BJ (cell line): ENCODE data around the gene CUBN. TPM values are rescaled to one million over a fixed set of nuclear protein-coding genes. Genes with fewer than 3 reads are reported as not detected.
"Not testable (repeated sequence)": the region's sequence is repeated elsewhere in the genome, so short reads cannot be mapped to it uniquely, and the experiment has no call there.

ENCODE experiments used
- CTCF ChIA-PET: fragments of 350-600 bp; formaldehyde crosslinking; extraction: SDS; loops from one replicate; lab custom pipeline; 2021; ENCODE audit warnings: antibody characterized with exemption, inconsistent platforms; lab: Yijun Ruan, JAX
- POLR2A ChIA-PET: fragments of 300-600 bp; sonication (Branson Sonifier 250); formaldehyde crosslinking; extraction: SDS; loops from one replicate; lab custom pipeline; 2021; ENCODE audit warnings: antibody characterized with exemption; lab: Charles Lee
- DNase-seq: peaks from one replicate; pipeline ENCODE4 v3.0.0-alpha.2; 2011; ENCODE audit warnings: low read depth
- H3K27me3 ChIP-seq: 2 replicates; pipeline ENCODE4 v1.6.0; 2011; ENCODE audit warnings: low read length; ENCODE audit not compliant: control insufficient read depth, insufficient read depth
- H3K36me3 ChIP-seq: 2 replicates; pipeline ENCODE4 v1.5.1; 2011; ENCODE audit warnings: low read length; ENCODE audit not compliant: control insufficient read depth, insufficient read depth
- H3K4me3 ChIP-seq: 2 replicates; pipeline ENCODE4 v1.5.1; 2011; ENCODE audit warnings: low read depth, mild to moderate bottlenecking, control low read depth, low read length
- polyA plus RNA-seq: library from polyadenylated mRNA; depleted of rRNA; stranded (reverse); fragments of >200 nt; gene quantifications from 2 replicates; pipeline ENCODE4 v1.2.3, GENCODE V29; 2011
- TF ChIP-seq, protein P1 (sequence below): IDR thresholded peaks from 2 replicates; pipeline ENCODE4 v1.5.1; 2011; ENCODE audit warnings: low read depth, mild to moderate bottlenecking, control low read depth, inconsistent platforms, low read length, moderate library complexity; ENCODE audit not compliant: insufficient read depth

The CUBN gene
- polyA plus RNA-seq, 1 experiment = 0.39 TPM

DNA sequence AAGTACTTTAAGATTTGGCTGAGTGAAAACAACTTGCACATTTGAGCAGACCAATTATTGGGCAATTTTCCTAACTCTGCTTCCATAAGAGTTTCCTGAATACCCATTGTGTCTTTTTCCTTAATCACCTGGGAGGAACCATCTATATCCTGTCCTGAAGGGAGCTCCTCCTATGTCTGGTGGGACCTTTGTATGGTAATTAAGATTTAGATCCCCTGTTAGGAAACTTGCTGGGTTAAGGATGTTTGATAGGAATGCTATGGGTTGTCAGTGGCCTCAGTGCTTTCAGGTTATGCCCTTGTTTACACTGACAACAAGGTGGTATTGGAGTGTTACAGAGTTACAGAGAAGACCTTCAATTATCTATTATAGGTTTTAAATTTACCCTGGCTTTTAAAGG is 116.9 kb downstream of the CUBN start:
- DNase-seq, CTCF ChIA-PET: not testable (repeated sequence)

DNA sequence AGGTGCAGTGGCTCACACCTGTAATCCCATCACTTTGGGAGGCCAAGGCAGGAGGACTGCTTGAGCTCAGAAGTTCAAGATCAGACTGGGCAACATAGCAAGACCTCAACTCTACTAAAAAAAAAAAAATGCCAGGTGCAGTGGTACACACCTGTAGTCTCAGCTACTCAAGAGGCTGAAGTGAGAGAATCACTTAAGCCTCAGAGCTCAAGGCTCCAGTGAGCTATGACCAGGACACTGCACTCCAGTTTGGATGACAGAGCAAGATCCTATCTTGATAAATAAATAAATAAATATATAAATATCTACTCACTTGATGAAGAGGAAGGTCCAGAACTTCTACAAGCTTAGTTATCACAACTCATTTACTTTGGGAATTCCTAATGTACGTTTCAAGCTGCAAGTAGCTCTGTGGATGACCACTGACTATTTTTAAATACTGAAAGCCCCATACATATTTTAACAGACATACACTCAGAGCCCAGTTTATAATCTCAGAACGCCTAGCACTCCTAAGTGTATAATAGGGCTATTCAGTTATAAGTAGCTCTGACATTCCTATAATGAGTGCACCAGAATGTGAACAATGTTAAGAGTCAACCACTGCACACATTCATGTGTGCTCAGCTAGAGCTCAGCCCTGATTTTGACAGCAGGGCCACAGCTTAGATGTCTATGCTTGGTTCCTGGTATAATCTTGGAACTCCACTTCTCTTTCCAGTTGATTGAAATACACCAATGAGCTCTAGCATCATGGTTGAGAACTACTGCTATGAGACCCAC is 119.1 kb downstream of the CUBN start:
- no peak for DNase-seq
- POLR2A ChIA-PET = no interaction called here
- H3K36me3 ChIP-seq = no peaks in the 10 kb centered on the region
- TF ChIP-seq, protein P1, sequence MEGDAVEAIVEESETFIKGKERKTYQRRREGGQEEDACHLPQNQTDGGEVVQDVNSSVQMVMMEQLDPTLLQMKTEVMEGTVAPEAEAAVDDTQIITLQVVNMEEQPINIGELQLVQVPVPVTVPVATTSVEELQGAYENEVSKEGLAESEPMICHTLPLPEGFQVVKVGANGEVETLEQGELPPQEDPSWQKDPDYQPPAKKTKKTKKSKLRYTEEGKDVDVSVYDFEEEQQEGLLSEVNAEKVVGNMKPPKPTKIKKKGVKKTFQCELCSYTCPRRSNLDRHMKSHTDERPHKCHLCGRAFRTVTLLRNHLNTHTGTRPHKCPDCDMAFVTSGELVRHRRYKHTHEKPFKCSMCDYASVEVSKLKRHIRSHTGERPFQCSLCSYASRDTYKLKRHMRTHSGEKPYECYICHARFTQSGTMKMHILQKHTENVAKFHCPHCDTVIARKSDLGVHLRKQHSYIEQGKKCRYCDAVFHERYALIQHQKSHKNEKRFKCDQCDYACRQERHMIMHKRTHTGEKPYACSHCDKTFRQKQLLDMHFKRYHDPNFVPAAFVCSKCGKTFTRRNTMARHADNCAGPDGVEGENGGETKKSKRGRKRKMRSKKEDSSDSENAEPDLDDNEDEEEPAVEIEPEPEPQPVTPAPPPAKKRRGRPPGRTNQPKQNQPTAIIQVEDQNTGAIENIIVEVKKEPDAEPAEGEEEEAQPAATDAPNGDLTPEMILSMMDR = no peak
- CTCF ChIA-PET = interaction anchor here (0.5 to 0.8 kb wide), 3 partner anchors 21 to 431 kb away, joined by 3 to 4 read pairs (median 3); no protein-coding TSS in a partner anchor
- H3K4me3 ChIP-seq = no peak overlapping the region
- H3K27me3 ChIP-seq = no peaks in the 10 kb centered on the region

More for the DNA sequence above, 116.9 kb downstream of the CUBN start:
- H3K4me3 ChIP-seq, H3K27me3 ChIP-seq, H3K36me3 ChIP-seq, POLR2A ChIA-PET: not testable (repeated sequence)

DNA sequence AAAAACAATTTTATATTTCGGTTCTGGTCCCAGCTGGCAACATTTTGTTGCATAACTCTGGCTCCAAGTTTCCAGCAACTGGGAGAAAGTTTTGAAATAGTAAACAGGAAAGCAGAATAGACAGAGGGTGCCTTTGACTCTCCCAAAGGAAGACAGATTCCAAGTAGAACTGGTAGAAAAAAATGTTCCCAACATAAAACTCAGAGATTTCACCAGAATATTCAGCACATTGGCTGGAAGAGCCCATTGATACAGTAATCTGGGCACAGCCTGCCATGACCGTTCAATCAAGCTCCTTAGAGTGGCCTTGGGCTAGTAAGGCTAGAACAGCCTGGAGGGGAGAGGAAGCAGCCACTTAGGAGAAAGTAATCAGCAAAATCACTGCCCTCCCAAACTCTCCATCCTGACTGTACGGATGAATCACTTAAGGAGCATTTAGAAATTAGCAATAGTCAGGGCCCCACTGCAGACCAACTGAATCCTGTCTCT is 120.4 kb downstream of the CUBN start:
- POLR2A ChIA-PET = no interaction called here
- DNase-seq = no peak
- TF ChIP-seq, protein P1 = no peak
- H3K4me3 ChIP-seq = no peak overlapping the region
- CTCF ChIA-PET = interaction anchor here (0.6 kb wide), 1 partner anchor 222 kb away, joined by 3 read pairs; no protein-coding TSS in a partner anchor
- H3K27me3 ChIP-seq = no peaks in the 10 kb centered on the region
- no peaks in the 10 kb centered on the region for H3K36me3 ChIP-seq

DNA sequence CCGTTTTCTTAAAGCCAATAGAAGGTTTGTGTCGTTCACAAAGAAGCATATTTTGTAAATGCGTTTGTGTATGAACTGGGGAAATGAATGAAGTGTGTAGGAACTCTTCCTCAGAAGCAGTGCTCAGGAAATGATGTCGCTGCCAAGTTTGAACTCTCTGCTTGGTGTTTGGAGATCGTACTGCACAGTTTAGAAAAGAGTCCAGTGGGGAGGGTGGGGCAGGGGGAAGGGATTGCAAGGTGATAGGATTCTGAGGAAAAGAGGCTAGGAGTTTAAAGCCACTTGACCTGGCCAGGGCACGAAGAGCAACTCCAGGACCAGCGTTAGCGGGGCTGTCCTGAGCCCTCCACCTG is 122.2 kb downstream of the CUBN start:
- POLR2A ChIA-PET = no interaction called here
- CTCF ChIA-PET = interaction anchor here (0.9 to 1.5 kb wide), 2 partner anchors 11 to 135 kb away, joined by 3 read pairs; no protein-coding TSS in a partner anchor
- Histone ChIP-seq H3K36me3 (no peaks in the 10 kb centered on the region), H3K4me3 (no peak overlapping the region), H3K27me3 (no peaks in the 10 kb centered on the region)
- TF ChIP-seq, protein P1 = no peak
- no peak for DNase-seq

DNA sequence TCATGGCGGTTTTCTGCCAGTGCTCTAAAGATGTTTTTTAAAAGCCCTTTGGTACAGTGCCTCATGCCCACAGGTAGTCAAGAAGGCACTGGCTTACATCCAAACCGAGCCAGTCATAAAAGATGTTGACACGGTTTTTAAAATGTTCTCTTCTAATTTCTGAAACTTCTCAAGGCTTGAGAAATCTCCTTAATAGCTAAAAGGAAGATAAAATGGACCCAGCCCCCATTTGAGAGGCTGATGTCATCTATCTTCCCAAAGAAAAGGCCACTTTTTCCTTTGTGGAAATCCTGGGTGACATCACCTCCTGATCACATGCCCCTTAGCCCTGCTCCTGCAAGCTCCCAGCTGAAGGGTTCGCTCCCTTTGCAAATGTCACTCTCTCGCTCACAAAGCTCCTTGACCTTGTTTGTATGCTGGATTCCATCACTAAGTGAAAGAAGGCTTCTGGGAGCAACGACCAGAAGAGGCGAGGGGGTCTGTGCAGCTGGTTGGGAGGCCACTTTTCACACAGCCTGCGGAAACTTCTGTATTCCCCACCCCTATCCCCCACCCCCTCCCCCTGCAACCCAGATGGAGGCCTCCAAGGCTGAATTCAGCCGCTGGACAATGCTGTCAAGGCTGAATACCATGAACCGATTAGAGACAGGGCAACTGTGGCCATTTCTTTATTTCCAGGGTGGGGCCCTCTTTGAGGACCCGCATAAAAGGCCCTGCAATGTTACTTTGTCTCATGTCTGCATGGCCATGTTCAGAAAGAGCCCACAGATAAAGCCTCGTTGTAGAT is 122.8 kb downstream of the CUBN start:
- Histone ChIP-seq H3K4me3 (no peak overlapping the region), H3K27me3 (no peaks in the 10 kb centered on the region), H3K36me3 (no peaks in the 10 kb centered on the region)
- POLR2A ChIA-PET = no interaction called here
- CTCF ChIA-PET = interaction anchor here (0.9 to 1.5 kb wide), 2 partner anchors 11 to 135 kb away, joined by 3 read pairs; no protein-coding TSS in a partner anchor
- TF ChIP-seq, protein P1 = no peak
- DNase-seq = no peak
